HG03442 (cell line): ENCODE results near the gene ADAMTS8.
"Not testable (repeated sequence)": the region's sequence is repeated elsewhere in the genome, so short reads cannot be mapped to it uniquely, and the experiment has no call there.

ENCODE experiments used
- ATAC-seq: cut with Tn5 transposase; IDR thresholded peaks from one replicate; pipeline ENCODE4 v1.9.1; 2021; ENCODE audit warnings: mild to moderate bottlenecking, moderate library complexity; ENCODE audit not compliant: unreplicated experiment

ADAMTS8 gene

DNA sequence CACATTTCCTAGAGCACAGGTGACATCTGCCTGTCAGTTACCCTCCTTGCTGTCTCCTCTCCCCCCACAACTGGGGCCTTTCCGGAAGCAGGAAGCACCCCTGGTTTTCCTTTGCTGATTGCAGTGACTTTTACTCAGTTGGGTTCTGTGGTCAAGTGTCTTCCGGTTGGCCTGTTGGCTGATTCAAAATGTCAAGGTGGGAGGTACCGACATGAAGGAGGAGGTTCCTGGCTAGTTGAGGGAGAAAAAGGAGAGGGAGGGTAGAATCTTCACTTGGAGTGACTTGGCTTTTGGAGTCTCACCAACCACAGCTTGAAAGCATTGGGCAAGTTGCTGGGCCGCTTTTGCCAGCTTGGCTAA is 10.7 kb upstream of the ADAMTS8 start:
- ATAC-seq = no peak

- not testable (repeated sequence) for ATAC-seq
Observed at GRCh38 chr11:130438401-130439159, 10.2 kb upstream of the ADAMTS8 start.

DNA sequence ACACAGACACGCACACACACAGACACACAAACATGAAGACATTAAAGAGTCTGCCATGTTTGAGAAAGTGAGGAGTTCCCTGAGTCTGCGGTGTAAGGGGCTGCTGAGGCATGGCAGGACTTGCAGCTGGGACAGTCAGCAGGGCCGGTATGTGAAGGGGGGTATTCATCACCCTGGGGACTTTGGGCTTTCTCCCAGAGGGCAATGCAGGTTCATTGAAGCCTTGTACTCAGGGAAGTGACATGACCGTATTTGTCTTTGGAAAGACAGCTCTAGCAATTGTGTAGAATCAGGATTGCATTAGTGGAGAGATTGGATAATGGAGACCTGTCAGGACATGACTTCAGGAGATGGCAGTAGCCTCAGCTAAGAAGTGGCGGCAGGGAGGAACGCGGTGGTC is 9.4 kb upstream of the ADAMTS8 start:
- no peak for ATAC-seq

GRCh38 chr11:130436171-130436570 is 7.8 kb upstream of the ADAMTS8 start:
- no peak for ATAC-seq

DNA sequence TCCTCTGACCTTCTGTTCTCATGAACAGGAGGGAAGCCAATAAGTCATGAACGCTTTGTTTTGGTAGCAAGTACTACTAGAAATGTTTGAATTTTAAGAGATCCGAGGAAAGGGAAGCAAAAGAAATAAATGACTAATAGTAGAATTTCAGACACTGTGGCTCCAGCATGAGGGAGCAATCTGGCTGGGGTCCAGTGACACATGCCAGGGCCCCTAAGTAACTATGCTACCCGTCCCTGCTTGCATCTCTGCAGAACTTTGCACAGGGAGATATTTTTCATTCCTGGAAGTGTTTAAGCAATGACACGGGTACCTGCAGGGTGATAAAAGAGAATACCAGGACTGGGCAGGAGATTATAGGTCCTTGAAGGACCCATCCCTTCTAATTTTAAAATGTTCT is 7.3 kb upstream of the ADAMTS8 start:
- ATAC-seq = no peak

GRCh38 chr11:130434521-130435223 is 6.3 kb upstream of the ADAMTS8 start:
- ATAC-seq = peak; percentile 88

DNA sequence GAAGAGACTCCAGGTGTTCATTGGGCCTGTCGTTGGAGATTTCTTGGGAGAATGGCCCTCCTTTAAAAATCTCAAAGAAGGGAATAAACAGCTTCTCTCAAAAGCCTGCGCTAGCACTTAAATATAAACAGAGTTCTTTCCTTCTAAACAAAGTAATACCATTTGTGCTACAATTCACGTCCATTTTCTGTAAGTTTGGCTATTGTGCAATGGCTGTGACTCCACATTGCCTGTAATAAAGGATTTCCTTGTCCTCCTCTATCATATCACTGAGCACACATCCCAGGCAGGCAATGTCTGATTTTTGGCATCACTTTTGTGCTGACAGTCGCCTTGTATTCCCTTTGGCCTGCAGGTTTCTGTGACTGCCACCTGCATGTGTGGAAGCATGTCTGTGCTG is 4.9 kb upstream of the ADAMTS8 start:
- ATAC-seq = no peak

DNA sequence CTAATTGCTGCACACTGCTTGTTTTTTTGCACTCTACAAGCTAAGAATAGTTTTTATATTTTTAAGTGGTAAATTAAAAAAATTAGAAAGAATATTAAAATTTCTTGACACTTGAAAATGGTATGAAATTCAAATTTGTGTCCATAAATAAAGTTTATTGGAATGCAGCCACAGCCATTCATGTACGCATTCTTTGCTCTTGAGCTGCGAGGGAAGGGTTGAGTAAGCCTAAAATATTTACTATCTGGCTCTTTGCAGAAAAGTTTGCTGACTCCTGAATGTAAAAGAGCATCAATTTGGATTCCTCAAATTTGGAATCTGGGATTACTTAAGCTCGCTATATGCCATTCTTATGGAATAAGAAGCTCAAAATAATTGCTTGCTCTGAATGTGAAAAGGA is 3.4 kb upstream of the ADAMTS8 start:
- ATAC-seq = no peak

GRCh38 chr11:130431331-130431773 is 2.9 kb upstream of the ADAMTS8 start:
- peak; percentile 48 for ATAC-seq

- ATAC-seq = no peak
Observed at GRCh38 chr11:130429983-130430382, 1.6 kb upstream of the ADAMTS8 start.

DNA sequence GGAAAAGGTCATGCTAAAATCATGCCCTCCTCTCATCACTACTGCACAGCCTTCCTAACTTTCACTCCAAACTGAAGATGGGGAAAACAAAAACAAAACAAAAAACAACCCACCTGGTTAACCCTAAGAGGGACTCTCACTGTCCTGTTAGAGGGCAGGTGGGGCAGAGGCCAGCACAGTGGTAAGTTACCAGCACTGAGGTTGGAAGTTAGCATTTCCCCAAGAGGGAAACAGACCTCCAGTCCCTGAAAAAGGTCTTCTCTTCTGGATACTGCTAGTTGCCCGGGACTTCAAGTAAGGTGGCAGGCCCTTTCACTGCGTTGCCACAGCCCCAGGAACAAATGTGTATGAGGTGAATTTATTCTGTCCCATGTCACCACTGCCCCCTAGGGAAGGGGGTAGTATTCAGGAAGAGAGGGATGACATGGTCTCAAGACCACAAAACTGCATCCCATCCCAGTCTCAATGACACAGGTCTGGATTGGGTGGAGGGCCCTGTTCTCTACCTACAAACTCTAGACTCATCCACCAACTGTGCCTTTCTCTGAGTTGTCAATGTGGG is 792 bp upstream of the ADAMTS8 start:
- no peak for ATAC-seq

GRCh38 chr11:130427581-130428315 is 661 bp downstream of the ADAMTS8 start:
- no peak for ATAC-seq

GRCh38 chr11:130426837-130427341 is 1.5 kb downstream of the ADAMTS8 start:
- ATAC-seq = no peak

DNA sequence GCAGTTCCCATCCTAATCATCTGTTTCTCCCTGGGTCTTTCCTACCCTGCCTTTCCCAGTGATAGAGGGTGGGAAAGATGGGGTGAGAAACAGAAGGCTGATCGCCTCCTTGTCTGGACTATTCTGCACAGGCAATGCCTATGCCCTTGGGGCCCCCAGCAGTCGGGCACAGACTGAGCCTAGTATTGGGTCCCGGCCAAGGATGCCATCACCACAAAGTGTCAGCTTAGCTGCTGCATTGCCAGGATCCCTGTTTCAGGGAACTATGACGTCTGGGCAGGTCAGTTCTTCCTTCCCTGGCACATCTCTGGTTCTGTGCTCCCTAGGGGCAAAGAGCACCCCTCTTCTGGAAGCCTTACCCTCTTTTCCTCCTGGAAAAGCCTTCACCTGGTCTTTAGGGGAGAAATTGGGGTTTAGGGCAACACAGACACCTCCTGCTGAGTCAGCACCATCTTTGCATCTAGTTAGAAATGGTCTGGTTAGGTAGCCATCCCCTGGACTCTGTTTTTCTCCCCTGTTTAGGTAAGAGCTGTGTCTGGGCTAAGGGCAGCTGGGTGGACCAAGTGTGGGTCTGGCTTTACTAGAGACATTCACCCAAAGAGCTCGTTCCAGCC is 2.1 kb downstream of the ADAMTS8 start:
- ATAC-seq = no peak

DNA sequence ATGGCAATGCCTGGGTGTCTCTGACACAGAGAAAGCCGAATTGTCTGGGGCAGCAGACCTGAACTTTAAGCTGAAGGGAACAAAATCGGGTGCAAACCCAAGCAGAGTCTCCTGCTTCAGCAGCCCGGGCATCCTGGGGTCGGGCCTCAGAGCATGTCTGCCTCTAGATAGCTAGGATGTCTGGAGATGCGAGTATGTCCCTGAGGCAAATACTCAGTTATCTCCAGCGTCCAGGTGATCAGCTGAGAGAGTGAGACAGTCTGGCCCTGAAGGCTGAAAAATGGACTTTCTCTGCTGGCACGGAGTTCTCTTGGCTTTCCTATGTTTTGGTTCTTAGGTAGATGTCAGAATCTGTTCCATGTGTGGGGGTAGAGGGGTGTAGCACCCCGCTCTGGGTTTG is 3.3 kb downstream of the ADAMTS8 start:
- ATAC-seq = no peak

DNA sequence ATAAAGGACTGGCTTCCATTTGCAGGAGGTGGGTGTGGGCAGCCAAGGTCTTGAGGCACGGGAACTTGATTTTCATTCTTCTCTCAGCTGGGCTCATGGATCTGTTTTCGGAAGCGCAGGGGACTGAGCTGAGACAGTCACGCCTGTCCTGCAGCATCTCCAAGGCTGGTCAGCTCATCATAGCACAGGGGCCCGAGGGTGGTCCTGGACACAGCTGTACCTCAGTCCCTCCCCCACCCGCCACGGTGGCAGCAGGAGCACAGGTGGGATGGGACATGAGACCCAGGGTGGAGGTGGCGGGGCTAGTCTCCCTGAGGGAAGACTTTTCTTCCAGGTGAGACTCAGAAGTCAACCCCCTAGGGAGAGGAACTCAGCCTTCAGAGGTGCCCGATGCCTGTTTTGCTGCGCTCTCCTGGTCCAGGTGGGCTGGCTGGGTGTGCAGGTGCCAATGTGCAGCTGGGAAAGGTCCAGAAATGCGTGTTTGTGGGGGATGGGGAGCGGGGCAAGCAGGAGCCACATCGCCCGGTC is 3.7 kb downstream of the ADAMTS8 start:
- no peak for ATAC-seq

GRCh38 chr11:130423541-130424142 is 4.8 kb downstream of the ADAMTS8 start:
- ATAC-seq = no peak

DNA sequence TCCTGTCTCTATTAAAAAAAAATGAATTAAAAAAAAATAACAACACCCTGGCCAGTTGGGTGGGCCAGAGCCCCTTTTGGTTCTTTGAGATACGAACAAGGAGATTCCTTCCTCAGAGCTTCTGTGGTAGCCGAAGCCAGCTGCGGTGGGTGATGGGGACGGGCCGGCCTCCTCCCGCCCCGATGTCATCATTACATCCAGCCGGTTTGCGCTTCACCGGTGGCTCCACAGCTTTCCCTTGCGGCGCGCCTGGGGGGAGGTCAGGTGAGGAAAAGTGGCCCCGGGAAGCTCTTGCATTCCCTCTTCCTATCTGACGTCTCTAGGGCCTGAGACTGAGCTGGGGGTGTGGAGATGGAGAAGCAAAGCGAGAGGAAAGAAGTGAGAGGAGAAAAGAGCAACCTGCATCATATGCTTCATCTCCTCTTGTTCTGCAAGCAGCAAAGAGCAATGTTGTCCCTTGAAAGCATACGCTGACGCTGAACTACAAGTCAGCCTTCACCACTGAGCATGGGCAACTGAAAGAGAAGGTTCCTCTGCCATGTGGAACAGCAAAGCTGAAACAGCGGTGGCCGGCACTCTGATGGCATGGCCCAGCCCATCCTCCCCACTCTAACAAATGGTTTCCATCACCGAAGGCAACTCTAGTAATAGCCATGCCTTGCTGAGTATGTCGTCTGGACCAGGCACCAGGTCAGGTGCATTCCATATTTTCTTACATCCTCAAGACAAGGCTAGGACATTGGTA is 6.0 kb downstream of the ADAMTS8 start:
- no peak for ATAC-seq

DNA sequence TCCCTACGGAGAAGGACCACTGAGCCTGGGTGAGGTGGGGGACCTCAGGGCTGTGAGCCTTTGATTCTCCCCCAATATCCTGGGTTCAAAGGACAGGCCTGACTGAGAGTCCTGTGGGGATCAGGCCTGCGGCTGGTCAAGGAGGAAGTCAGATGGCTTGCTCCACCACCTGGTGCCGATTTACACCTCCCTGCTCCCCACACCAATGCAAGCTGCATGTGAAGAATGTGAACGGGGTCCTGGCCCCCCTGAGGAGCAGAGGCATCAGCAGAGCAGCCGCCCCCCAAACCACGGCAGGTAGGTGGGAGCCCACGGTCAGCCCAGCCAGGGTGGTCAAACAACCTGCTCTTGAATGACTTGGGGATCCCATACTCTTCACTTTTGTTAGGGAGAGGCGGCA is 6.7 kb downstream of the ADAMTS8 start:
- ATAC-seq = no peak

DNA sequence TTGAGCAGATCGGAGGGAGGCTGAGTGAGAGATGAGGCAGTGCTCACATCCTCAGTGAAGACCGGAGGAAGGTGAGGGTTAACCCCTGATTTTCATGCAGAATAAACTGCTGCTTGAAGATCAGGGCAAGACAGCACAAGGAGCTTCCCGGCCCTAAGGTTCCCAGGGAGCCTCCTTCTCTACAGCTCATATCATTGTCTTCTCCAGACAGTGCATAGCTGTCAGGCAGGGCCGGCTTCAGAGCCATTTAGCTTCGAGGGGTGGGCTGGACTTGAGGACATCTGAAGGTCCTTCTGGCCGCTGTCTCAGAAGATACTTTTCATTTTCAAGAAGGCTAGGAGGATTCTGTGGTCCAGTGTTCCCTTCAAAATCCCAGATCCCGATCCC is 7.2 kb downstream of the ADAMTS8 start:
- no peak for ATAC-seq
